HepG2 (cell line): ENCODE measurements around the gene PCOLCE2. TPM values are rescaled to one million over a fixed set of nuclear protein-coding genes. Genes with fewer than 3 reads are reported as not detected.

Source experiments
- ATAC-seq: fragments of 200-7000 bp; cut with Tn5 transposase; 3 replicates; pipeline ENCODE4 v1.9.1; 2020; ENCODE audit warnings: mild to moderate bottlenecking, moderate library complexity
- BruUV-seq: library from RNA; stranded (reverse); fragments of 400-500 nt; replicated peaks from 2 replicates; lab custom pipeline; 2021; lab: Mats Ljungman, UMichigan
- CTCF ChIA-PET: fragments of 300-600 bp; formaldehyde crosslinking; extraction: SDS; loops from one replicate; lab custom pipeline; 2021; ENCODE audit warnings: low total read pairs, inconsistent platforms, low intra/inter-chr PET ratio; lab: Yijun Ruan, JAX
- POLR2A ChIA-PET: fragments of 350-600 bp; sonication (Branson Sonifier 250); formaldehyde crosslinking; loops from one replicate; lab custom pipeline; 2020; ENCODE audit warnings: antibody characterized with exemption, inconsistent platforms; lab: Yijun Ruan, JAX
- DNase-seq: peaks from one replicate; pipeline ENCODE4 v3.0.0-alpha.2; 2015; ENCODE audit warnings: low spot score
- FAIRE-seq: peaks from 3 replicates; lab custom pipeline; 2011; peaks lifted over from hg19 to GRCh38; lab: Jason Lieb, UNC
- H2AFZ ChIP-seq: one replicate; pipeline ENCODE4 v1.6.1; 2011; ENCODE audit warnings: low read length, inconsistent platforms
- H3K27ac ChIP-seq: fragments of 300-600 bp; 3 replicates; pipeline ENCODE4 v1.8.0; 2011; ENCODE audit warnings: mixed run types, mild to moderate bottlenecking, mixed read lengths, low read length, inconsistent platforms; ENCODE audit not compliant: insufficient read depth; ENCODE audit errors: extremely low read length
- H3K27me3 ChIP-seq, 2 experiments: fragments of 200-600 bp in 1 of 2; 2 replicates in 1 of 2; 3 replicates in 1 of 2; pipeline versions ENCODE4 v1.6.0 to v1.8.0; 2011; ENCODE audit warnings: low read length in 2 of 2, mild to moderate bottlenecking in 2 of 2, moderate library complexity in 2 of 2, inconsistent platforms in 1 of 2; ENCODE audit not compliant: insufficient read depth in 2 of 2, control insufficient read depth in 1 of 2
- H3K36me3 ChIP-seq, 2 experiments: fragments of 200-600 bp in 1 of 2; replicated peaks in 1 of 2; 2 replicates in 1 of 2; 3 replicates in 1 of 2; pipeline versions ENCODE4 v1.5.1 to v1.8.0; 2011; ENCODE audit warnings: low read length in 2 of 2, inconsistent platforms in 1 of 2; ENCODE audit not compliant: insufficient read depth in 2 of 2, control insufficient read depth in 1 of 2
- H3K4me1 ChIP-seq: 2 replicates; pipeline ENCODE4 v1.5.1; 2012; ENCODE audit warnings: low read length, inconsistent platforms; ENCODE audit not compliant: insufficient read depth
- H3K4me2 ChIP-seq: 2 replicates; pipeline ENCODE4 v1.6.0; 2011; ENCODE audit warnings: low read depth, low read length, inconsistent platforms
- H3K4me3 ChIP-seq, 3 experiments: fragments of 200-600 bp in 1 of 3; sonication (generic), shearing (Covaris generic) in 1 of 3; replicated peaks in 1 of 3; 2 replicates each; pipeline ENCODE4 v1.5.1; 2011 to 2016; ENCODE audit warnings: low read length in 3 of 3, inconsistent platforms in 2 of 3, low read depth in 2 of 3, mild to moderate bottlenecking in 2 of 3, control low read depth in 1 of 3, mixed read lengths in 1 of 3; ENCODE audit not compliant: insufficient read depth in 1 of 3
- H3K79me2 ChIP-seq: one replicate; pipeline ENCODE4 v1.6.1; 2011; ENCODE audit warnings: low read length, inconsistent platforms; ENCODE audit not compliant: insufficient read depth
- H3K9ac ChIP-seq: 2 replicates; pipeline ENCODE4 v1.6.0; 2011; ENCODE audit warnings: mild to moderate bottlenecking, low read depth, low read length, inconsistent platforms; ENCODE audit not compliant: insufficient read depth
- H3K9me3 ChIP-seq: 2 replicates; pipeline ENCODE4 v1.5.1; 2012; ENCODE audit warnings: mild to moderate bottlenecking, low read length
- H4K20me1 ChIP-seq: 2 replicates; pipeline ENCODE4 v1.6.0; 2011; ENCODE audit warnings: inconsistent platforms, mild to moderate bottlenecking, low read length, moderate library complexity; ENCODE audit not compliant: insufficient read depth
- CHCHD3 ChIP-seq: sonication (generic); formaldehyde crosslinking; IDR thresholded peaks from 2 replicates; pipeline ENCODE4 v1.8.0; 2022; ENCODE audit warnings: mild to moderate bottlenecking, missing genetic modification reagents, moderate library complexity
- NCOA2 ChIP-seq: sonication (generic); formaldehyde crosslinking; IDR thresholded peaks from 2 replicates; pipeline ENCODE4 v1.8.0; 2022; ENCODE audit warnings: inconsistent platforms
- NFYC ChIP-seq: IDR thresholded peaks from 2 replicates; pipeline ENCODE4 v1.6.1; 2016; ENCODE audit warnings: missing genetic modification reagents, missing compliant biosample characterization
- SP140L ChIP-seq: sonication (generic); formaldehyde crosslinking; IDR thresholded peaks from 2 replicates; pipeline ENCODE4 v1.4.0; 2020; ENCODE audit warnings: missing genetic modification reagents, borderline replicate concordance
- USF2 ChIP-seq, 2 experiments: sonication (generic) in 1 of 2; formaldehyde crosslinking in 1 of 2; IDR thresholded peaks; 2 replicates each; pipeline versions ENCODE4 v1.5.1 to v1.6.1; 2011 to 2020; ENCODE audit warnings: borderline replicate concordance in 1 of 2, low read depth in 1 of 2, low read length in 1 of 2, mild to moderate bottlenecking in 1 of 2, missing genetic modification reagents in 1 of 2, moderate library complexity in 1 of 2
- ZNF646 ChIP-seq: sonication (generic); formaldehyde crosslinking; IDR thresholded peaks from 2 replicates; pipeline ENCODE4 v1.9.0; 2021; ENCODE audit warnings: mild to moderate bottlenecking, missing genetic modification reagents
- WGBS: methylation state at CpG from one replicate; pipeline ENCODE4 v1.1.6; 2017; ENCODE audit warnings: low lambda C conversion rate; 5-methylcytosine and 5-hydroxymethylcytosine counted together
- in situ Hi-C: cut with HindIII; loops from 2 replicates; pipeline ENCODE4 v1.10.0; 2017; ENCODE audit warnings: low pct_unique_long_range_greater_than_20kb; ENCODE audit not compliant: extremely low pct_ligation_motif_present
- intact Hi-C: fragments of 100-400 bp; cut with micrococcal nuclease; formaldehyde crosslinking; loops from one replicate; pipeline ENCODE4 v1.10.0; 2022; ENCODE audit not compliant: unreplicated experiment
- polyA plus RNA-seq, 8 experiments: library from polyadenylated mRNA; depleted of rRNA in 3 of 8; stranded (reverse) in 7 of 8; unstranded in 1 of 8; fragments of >200 nt; fragmentation: Illumina TruSeq in 4 of 8; extraction: Trizol in 4 of 8; gene quantifications; 2 replicates each; pipeline versions ENCODE4 v1.2.1 to v1.2.3, GENCODE V29; 2011 to 2016; ENCODE audit warnings: low read depth in 4 of 8, missing spikeins in 1 of 8, mixed read lengths in 1 of 8; ENCODE audit not compliant: insufficient read depth in 1 of 8
- total RNA-seq, 5 experiments: library from RNA; depleted of rRNA; stranded (reverse); fragments of >200 nt; fragmentation: Illumina TruSeq; extraction: Trizol; gene quantifications; 2 replicates each; pipeline ENCODE4 v1.2.3, GENCODE V29; 2016; ENCODE audit warnings: low read depth in 1 of 5

The PCOLCE2 gene
- total and polyA plus RNA-seq, 2 of the 13 experiments (the other 11 are each of a cell fraction or from before 2014, with no cell fraction given): 0.71 to 2.0 TPM

- TF ChIP-seq ZNF646 (CRISPR knock-in tag): no peak
- no peak for TF ChIP-seq SP140L
Measured at GRCh38 chr3:142896201-142896755, 7.4 kb upstream of the PCOLCE2 start (continued).

GRCh38 chr3:142894493-142894892 lies 5.6 kb upstream of the PCOLCE2 start:
- no peak overlapping the region for H3K4me2 ChIP-seq
- DNase-seq (no peak), ATAC-seq (peak; percentile 17; the same call in 1 of the 3 replicates), FAIRE-seq (no peak)
- ChIA-PET CTCF (no interaction called here), POLR2A (no interaction called here)
- peak; percentile 23; the same call in 1 of the 2 replicates for TF ChIP-seq USF2 (IDR thresholded peaks at IDR 0.05; ENCODE audit: low read depth, low read length)
- peak; percentile 66; the same call in 1 of the 2 replicates for TF ChIP-seq USF2 (CRISPR knock-in tag; IDR thresholded peaks at IDR 0.05; ENCODE audit: borderline replicate concordance)
- TF ChIP-seq NFYC (CRISPR knock-in tag): peak; percentile 33; the same call in 1 of the 2 replicates
- no peak for TF ChIP-seq CHCHD3 (CRISPR knock-in tag)
- TF ChIP-seq NCOA2 (CRISPR knock-in tag): no peak
- no peaks in the 10 kb centered on the region for H3K79me2 ChIP-seq
- no peaks in the 10 kb centered on the region for H3K36me3 ChIP-seq
- BruUV-seq: no TSS peak
- H4K20me1 ChIP-seq: no peaks in the 10 kb centered on the region
- H3K4me1 ChIP-seq: no peaks in the 10 kb centered on the region
- no peak overlapping the region for H3K27ac ChIP-seq
- peaks cover 0 to 12% of the 10 kb centered on the region in 2 experiments; a peak in 4 of 5 replicates for H3K27me3 ChIP-seq
- H3K4me3 ChIP-seq: no peak overlapping the region
- no peak overlapping the region for H3K9ac ChIP-seq
- in situ Hi-C loops: no loop called here
- intact Hi-C loops: no loop called here
- no peak overlapping the region for H2AFZ ChIP-seq
- no peaks in the 10 kb centered on the region for H3K9me3 ChIP-seq
- WGBS: 47% methylated on average over 3 of the region's 3 CpGs
